SKM-1 (cell line): Measurements from ENCODE around the gene RNF19B.
"Not testable (repeated sequence)": the region's sequence is repeated elsewhere in the genome, so short reads cannot be mapped to it uniquely, and the experiment has no call there.

Experiments used
- DNase-seq: peaks from one replicate; lab custom pipeline; 2025; ENCODE audit not compliant: unreplicated experiment; lab: John Stamatoyannopoulos, UW

Gene RNF19B

GRCh38 chr1:32933742-32934322 lies 30.8 kb downstream of the RNF19B start:
- no peak for DNase-seq

GRCh38 chr1:32931760-32932159 lies 32.8 kb downstream of the RNF19B start:
- no peak for DNase-seq

GRCh38 chr1:32929366-32929765 lies 35.2 kb downstream of the RNF19B start:
- no peak for DNase-seq

- DNase-seq = no peak
These were observed 35.9 kb downstream of the RNF19B start for GRCh38 chr1:32928715-32929114.

- no peak for DNase-seq
These were observed 36.3 kb downstream of the RNF19B start for GRCh38 chr1:32928285-32928684.

DNA sequence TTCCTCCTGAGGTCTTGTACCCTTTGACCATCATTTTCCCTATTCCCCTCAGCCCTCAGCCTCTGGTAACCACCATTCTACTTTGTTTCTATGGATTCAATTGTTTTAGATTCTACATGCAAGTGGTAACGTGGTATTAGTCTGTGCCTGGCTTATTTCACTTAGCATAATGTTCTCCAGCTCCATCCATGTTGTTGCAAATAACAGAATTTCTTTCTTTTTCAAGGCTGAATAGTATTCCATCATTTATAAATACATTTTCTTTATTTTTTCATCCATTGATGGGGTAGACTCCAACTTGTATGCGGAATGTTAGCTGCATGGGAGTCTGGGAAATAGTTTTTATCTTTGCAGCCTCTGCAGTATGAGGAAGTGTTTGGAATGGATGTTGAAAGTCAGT lies 37.2 kb downstream of the RNF19B start:
- DNase-seq = no peak

- no peak for DNase-seq
These were observed 38.0 kb downstream of the RNF19B start for GRCh38 chr1:32926562-32926961.

- no peak for DNase-seq
These were observed 39.0 kb downstream of the RNF19B start for GRCh38 chr1:32925403-32926162.

DNA sequence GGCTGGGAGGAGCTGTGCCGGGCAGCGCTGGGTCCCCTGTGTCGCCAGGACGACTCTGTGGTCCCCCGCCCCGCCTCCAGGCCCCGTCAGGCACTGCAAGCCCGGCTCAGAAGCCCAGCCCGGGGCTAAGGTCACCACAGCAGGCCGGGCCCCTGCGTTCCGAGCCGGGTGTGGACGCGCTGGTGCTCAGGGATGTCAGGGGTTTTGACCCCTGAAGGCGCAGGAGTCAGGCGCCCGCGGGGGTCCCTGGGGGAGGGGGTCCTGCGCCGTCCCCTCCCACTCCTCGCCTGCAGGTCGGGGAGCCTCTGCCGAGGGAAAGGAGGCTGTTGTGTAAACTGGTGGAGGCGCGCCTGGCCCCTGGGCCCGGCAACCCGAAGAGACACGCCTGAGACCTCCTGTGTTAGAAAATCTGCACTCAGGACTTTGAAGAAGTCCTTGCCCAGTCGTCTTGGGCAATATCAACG lies 39.7 kb downstream of the RNF19B start:
- no peak for DNase-seq

DNA sequence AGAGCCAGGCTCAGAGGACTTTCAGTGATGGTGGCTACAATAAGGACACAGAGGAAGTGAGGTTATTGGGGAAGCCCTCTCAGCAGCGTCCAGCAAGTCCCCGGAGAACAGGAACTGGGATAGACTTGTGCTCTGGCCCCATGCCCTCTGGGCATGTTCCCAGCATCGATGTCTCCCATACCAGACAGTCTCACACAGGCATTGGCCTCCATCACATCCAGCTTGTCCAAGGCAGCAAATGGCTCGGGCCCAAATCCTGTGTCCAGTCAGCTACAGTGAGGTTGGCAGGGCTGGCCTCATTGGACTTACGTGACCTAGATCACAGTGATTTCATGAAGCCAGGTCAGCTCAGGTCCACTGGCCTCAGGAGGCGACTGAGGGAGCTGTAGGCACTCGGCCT lies 43.8 kb downstream of the RNF19B start:
- no peak for DNase-seq

- no peak for DNase-seq
These were observed 44.5 kb downstream of the RNF19B start for GRCh38 chr1:32919811-32920733.

- no peak for DNase-seq
These were observed 46.4 kb downstream of the RNF19B start for GRCh38 chr1:32918179-32918578.

DNA sequence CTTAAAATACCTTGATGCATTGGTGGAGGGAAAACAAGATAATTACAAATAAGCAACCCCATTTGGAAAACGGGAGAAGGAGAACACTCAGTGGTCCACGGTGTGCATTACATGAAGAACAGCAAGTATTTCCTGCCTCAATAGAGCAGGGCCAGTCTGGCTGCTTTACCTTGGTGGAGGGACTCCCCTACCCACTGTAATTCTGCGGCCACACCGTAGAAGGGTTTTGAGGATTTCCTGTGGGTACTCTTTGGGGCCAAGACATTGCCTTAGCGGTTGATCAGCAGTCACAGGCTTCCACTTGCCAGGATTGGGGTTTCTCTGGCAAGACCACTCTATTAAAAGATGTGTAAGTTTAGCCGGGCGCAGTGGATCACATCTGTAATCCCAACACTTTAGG lies 47.1 kb downstream of the RNF19B start:
- no peak for DNase-seq

GRCh38 chr1:32915766-32916706 lies 48.6 kb downstream of the RNF19B start:
- DNase-seq = no peak

DNA sequence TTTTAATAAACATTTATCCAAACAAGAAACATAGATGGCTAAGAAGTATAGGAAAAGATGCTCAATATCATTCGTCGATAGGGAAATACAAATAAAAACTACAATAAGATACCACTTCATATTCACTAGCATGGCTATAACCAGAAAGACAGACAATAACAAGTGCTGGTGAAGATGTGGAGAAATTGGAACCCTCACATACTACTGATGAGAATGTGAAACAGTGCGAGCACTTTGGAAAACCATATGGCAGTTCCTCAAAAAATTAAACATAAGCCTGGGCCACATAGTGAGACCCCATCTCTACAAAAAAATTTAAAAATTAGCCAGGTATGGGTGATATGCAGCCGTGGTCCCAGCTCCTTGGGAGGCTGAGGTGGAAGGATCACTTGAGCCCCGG lies 54.3 kb downstream of the RNF19B start:
- no peak for DNase-seq

GRCh38 chr1:32907435-32907834 lies 57.2 kb downstream of the RNF19B start:
- no peak for DNase-seq

DNA sequence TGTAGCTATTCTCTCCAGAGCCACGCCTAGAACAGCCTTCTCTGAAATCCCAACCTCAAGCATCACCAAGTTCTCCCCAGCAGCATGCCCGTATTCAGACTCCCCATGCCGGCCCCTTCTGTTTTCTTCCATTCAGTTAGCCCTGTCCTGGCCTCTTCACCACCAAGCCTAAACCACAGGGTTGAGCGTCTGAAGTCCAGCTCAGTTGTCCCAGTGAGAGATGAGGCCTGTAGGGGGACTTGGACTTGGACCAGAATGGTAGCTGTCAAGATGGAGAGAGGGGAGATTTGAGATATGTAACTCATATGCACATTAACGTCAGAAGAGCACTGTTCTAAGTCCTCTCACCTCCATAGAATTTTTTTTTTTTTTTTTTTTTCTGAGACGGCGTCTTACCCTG lies 58.0 kb downstream of the RNF19B start:
- DNase-seq = no peak

- DNase-seq = not testable (repeated sequence)
These were observed 59.0 kb downstream of the RNF19B start for GRCh38 chr1:32905588-32905987.

DNA sequence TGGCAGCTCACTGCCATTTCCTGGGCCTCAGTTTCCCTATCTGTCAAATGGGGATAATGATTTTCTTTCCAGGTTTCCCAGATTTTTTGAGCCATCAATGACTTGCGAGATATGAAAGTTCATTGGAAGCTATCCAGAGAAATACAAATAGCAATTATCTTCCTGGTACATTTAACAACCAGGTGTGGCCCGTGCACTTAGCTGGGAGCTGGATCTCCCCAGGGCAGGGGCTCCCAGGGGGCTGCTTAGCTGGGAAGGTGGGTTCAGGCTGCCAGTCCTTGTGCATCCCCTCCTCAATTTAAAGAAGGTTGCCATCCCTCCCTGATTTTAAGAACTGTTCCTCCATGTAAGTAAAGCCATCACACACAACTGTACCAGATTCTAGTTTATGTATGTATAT lies 59.8 kb downstream of the RNF19B start:
- DNase-seq = no peak

GRCh38 chr1:32903991-32904785 lies 60.4 kb downstream of the RNF19B start:
- DNase-seq = no peak
